Activated naive CD4-positive, alpha-beta T cell treated with anti-CD3 and anti-CD28 coated beads for 36 hours (primary cell): Measurements from ENCODE around the gene MRPS18A. TPM values are rescaled to one million over a fixed set of nuclear protein-coding genes. Genes with fewer than 3 reads are reported as not detected.
A peak's percentile ranks its signal among the peaks of the same experiment; 100 is the strongest.
"Not testable (repeated sequence)": the region's sequence is repeated elsewhere in the genome, so short reads cannot be mapped to it uniquely, and the experiment has no call there.

Source experiments
- CTCF ChIA-PET: fragments of 350-600 bp; sonication (Branson Sonifier 250); formaldehyde crosslinking; loops from one replicate; lab custom pipeline; 2021; ENCODE audit warnings: antibody characterized with exemption; lab: Charles Lee
- DNase-seq: peaks from one replicate; pipeline ENCODE4 v3.0.0-alpha.2; 2020
- H3K27ac Mint-ChIP-seq: one replicate; pipeline ENCODE4 v1.8.0; 2021; ENCODE audit warnings: mild to moderate bottlenecking, mixed read lengths
- H3K27me3 Mint-ChIP-seq: one replicate; pipeline ENCODE4 v1.8.0; 2021; ENCODE audit warnings: low read depth, mixed read lengths
- H3K36me3 Mint-ChIP-seq: one replicate; pipeline ENCODE4 v1.8.0; 2021; ENCODE audit warnings: low read depth, mixed read lengths
- H3K4me1 Mint-ChIP-seq: one replicate; pipeline ENCODE4 v1.8.0; 2021; ENCODE audit warnings: low read depth, mixed read lengths
- H3K4me3 Mint-ChIP-seq: one replicate; pipeline ENCODE4 v1.8.0; 2021; ENCODE audit warnings: mild to moderate bottlenecking, moderate library complexity, mixed read lengths
- H3K9me3 Mint-ChIP-seq: one replicate; pipeline ENCODE4 v1.8.0; 2021; ENCODE audit warnings: mixed read lengths
- intact Hi-C: fragments of 100-400 bp; cut with micrococcal nuclease; formaldehyde crosslinking; loops from one replicate; pipeline ENCODE4 v1.15.1; 2023
- total RNA-seq, 2 experiments: library from RNA; stranded (reverse); gene quantifications; one replicate each; pipeline ENCODE4 v1.2.3, GENCODE V29; 2021

MRPS18A gene
- total RNA-seq, 2 experiments from 2014 or later = 47.8 to 50.2 TPM

- no peaks in the 10 kb centered on the region for H3K9me3 Mint-ChIP-seq
- peak within 1 kb of the TSS; percentile 91 for H3K4me3 Mint-ChIP-seq
- peaks cover 46% of the 10 kb centered on the region for H3K4me1 Mint-ChIP-seq
- H3K36me3 Mint-ChIP-seq = peaks cover 22% of the 10 kb centered on the region
- H3K27me3 Mint-ChIP-seq = no peaks in the 10 kb centered on the region
- peak; percentile 93 for DNase-seq
- intact Hi-C loops = loop anchor here (1.0 to 5.0 kb wide), 4 partner anchors 10 to 367 kb away; partner anchors contain the start of genes MRPS18A and RSPH9
- CTCF ChIA-PET = interaction anchor here (0.6 to 1.7 kb wide), 4 partner anchors 10 to 443 kb away, joined by 3 to 6 read pairs (median 4); no protein-coding TSS in a partner anchor
- H3K27ac Mint-ChIP-seq = peak within 1 kb of the TSS; percentile 95
Observed at GRCh38 chr6:43635387-43636307, 51.9 kb downstream of the MRPS18A start, which contains the start of gene MAD2L1BP. Gene MAD2L1BP, plus strand, starts transcription at chr6:43635840. Its CDS starts 36 bp downstream, at chr6:43635876.

GRCh38 chr6:43634702-43635303, 52.8 kb downstream of the MRPS18A start:
- CTCF ChIA-PET = interaction anchor here (1.7 kb wide), 1 partner anchor 33 kb away, joined by 6 read pairs; no protein-coding TSS in a partner anchor
- Mint-ChIP-seq H3K4me1 (peaks cover 46% of the 10 kb centered on the region), H3K36me3 (peaks cover 18% of the 10 kb centered on the region), H3K4me3 (peak overlapping the region; percentile 91), H3K9me3 (no peaks in the 10 kb centered on the region), H3K27ac (peak overlapping the region; percentile 95), H3K27me3 (no peaks in the 10 kb centered on the region)
- intact Hi-C loops = loop anchor here (1.0 to 5.0 kb wide), 4 partner anchors 10 to 367 kb away; partner anchors contain the start of genes MRPS18A and RSPH9
- no peak for DNase-seq

- H3K27ac Mint-ChIP-seq, CTCF ChIA-PET, DNase-seq, H3K9me3 Mint-ChIP-seq, intact Hi-C loops, H3K27me3 Mint-ChIP-seq, H3K4me3 Mint-ChIP-seq: not testable (repeated sequence)
- peaks cover 12% of the 10 kb centered on the region for H3K36me3 Mint-ChIP-seq
- H3K4me1 Mint-ChIP-seq = peaks cover 38% of the 10 kb centered on the region
Observed at GRCh38 chr6:43633002-43633401, 54.6 kb downstream of the MRPS18A start.

- peak overlapping the region; percentile 99 for H3K27ac Mint-ChIP-seq
- CTCF ChIA-PET = no interaction called here
- intact Hi-C loops = loop anchor here (1.0 kb wide), 1 partner anchor 94 kb away; no protein-coding TSS in a partner anchor
Observed at GRCh38 chr6:43630980-43631619, 56.5 kb downstream of the MRPS18A start.

DNA sequence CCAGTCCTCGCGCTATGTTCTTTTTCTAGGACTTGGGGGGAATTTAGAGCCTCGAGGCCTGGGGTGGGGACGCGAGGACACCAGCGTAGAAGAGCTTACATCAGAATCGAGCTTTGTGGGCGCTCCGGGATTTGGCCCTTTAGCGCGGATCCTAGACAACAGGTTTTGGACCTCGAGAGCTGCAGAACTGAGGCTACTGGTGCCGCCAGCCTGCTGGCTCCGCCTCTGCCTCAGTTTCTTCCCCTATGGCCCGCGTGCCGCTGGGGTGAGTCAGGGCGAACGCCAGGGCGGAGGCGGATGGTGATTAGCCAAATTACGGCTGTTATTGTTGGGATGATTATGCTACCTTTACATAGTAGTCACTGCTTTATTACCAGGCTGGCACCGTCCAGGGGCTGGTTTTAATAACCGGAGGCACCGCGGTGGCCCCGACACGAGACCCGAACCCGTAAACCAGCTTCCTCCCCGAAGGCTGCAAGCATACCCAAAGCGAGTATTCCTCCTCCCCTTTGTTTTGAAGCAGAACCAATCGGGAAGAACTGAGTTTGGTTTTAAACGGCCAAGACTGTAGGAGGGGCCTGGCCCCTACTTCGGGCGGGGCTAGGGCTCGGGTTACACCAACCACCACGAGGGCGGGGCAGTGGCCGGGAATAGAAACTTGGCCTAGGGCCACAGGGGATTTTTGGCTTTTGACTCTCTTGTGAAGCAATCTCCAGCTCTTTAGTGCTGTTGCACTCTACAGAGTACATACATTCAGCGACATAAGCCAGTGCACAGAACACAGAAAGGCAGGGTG, 57.9 kb downstream of the MRPS18A start:
- H3K27me3 Mint-ChIP-seq = no peaks in the 10 kb centered on the region
- peaks cover 15% of the 10 kb centered on the region for H3K36me3 Mint-ChIP-seq
- peak overlapping the region; percentile 99 for H3K27ac Mint-ChIP-seq
- H3K4me3 Mint-ChIP-seq = peak overlapping the region; percentile 98
- H3K4me1 Mint-ChIP-seq = peaks cover 33% of the 10 kb centered on the region
- peak; percentile 98 for DNase-seq
- CTCF ChIA-PET = interaction anchor here (0.8 to 1.6 kb wide), 3 partner anchors 21 to 449 kb away, joined by 3 to 8 read pairs (median 4); no protein-coding TSS in a partner anchor
- H3K9me3 Mint-ChIP-seq = no peaks in the 10 kb centered on the region
- intact Hi-C loops = loop anchor here (1.0 to 5.0 kb wide), 12 partner anchors 16 to 617 kb away; partner anchors contain the start of genes ABCC10, KLC4, MRPL14 and MRPL2

More at GRCh38 chr6:43630980-43631619, 56.5 kb downstream of the MRPS18A start:
- Mint-ChIP-seq H3K4me3 (peak overlapping the region; percentile 53), H3K36me3 (peaks cover 6% of the 10 kb centered on the region), H3K9me3 (no peaks in the 10 kb centered on the region), H3K27me3 (no peaks in the 10 kb centered on the region), H3K4me1 (peaks cover 40% of the 10 kb centered on the region)
- DNase-seq = no peak

- H3K27me3 Mint-ChIP-seq = no peaks in the 10 kb centered on the region
- DNase-seq = peak; percentile 99
- peak within 1 kb of the TSS; percentile 98 for H3K4me3 Mint-ChIP-seq
- peak within 1 kb of the TSS; percentile 99 for H3K27ac Mint-ChIP-seq
- peaks cover 32% of the 10 kb centered on the region for H3K4me1 Mint-ChIP-seq
- CTCF ChIA-PET = interaction anchor here (0.8 to 1.6 kb wide), 3 partner anchors 20 to 449 kb away, joined by 3 to 8 read pairs (median 4); no protein-coding TSS in a partner anchor
- peaks cover 15% of the 10 kb centered on the region for H3K36me3 Mint-ChIP-seq
- intact Hi-C loops = loop anchor here (1.0 to 5.0 kb wide), 11 partner anchors 16 to 617 kb away; partner anchors contain the start of genes ABCC10, KLC4, MRPL14 and MRPL2
- no peaks in the 10 kb centered on the region for H3K9me3 Mint-ChIP-seq
Observed at GRCh38 chr6:43629104-43629504, 58.5 kb downstream of the MRPS18A start, which contains the start of gene GTPBP2. Gene GTPBP2, minus strand, starts transcription at chr6:43629264. Its CDS starts 102 bp downstream, at chr6:43629162.

DNA sequence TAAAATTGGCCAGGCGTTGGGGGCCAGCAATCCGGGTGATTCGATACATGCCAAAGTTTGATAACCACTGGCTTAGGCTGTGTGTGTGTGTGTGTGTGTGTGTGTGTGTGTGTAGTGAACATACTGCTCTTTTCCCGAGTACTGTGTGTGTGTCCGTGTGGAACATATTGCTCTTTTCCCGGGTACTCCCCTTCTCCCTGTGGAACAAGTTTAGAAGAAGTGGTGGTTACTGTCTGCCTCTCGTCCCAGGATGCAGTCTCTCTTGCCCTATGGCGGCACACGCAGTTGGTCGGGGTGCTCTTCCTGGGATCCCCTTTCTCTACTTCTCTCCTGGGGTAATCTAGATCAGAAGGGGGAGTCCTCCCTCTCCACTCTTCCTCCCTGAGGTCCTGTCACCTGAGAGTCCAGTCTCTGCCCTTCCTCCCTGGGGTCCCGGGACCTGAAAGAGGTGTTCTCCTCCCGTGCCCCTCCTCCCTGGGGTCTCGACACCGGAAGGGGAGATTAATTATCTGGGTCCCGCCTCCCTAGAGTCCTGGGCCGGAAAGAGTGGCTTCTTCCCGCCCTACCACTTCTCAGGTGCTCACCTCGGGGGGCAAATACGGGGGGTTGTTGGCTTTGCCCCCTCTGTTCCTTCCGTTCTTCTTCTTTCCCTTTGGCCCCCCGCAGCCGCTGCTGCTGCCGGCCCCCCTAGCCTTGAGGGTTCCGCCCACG, 59.0 kb downstream of the MRPS18A start:
- Mint-ChIP-seq H3K4me3 (peak overlapping the region; percentile 98), H3K27me3 (no peaks in the 10 kb centered on the region), H3K27ac (peak overlapping the region; percentile 99), H3K4me1 (peaks cover 32% of the 10 kb centered on the region), H3K36me3 (peaks cover 15% of the 10 kb centered on the region), H3K9me3 (no peaks in the 10 kb centered on the region)
- DNase-seq = peak; percentile 66
- intact Hi-C loops = loop anchor here (1.0 to 5.0 kb wide), 11 partner anchors 17 to 618 kb away; partner anchors contain the start of genes ABCC10, KLC4, MRPL14 and MRPL2
- CTCF ChIA-PET = interaction anchor here (1.3 kb wide), 1 partner anchor 20 kb away, joined by 8 read pairs; no protein-coding TSS in a partner anchor

- DNase-seq = peak; percentile 35
- Mint-ChIP-seq H3K9me3 (no peaks in the 10 kb centered on the region), H3K27ac (peak overlapping the region; percentile 74), H3K27me3 (no peaks in the 10 kb centered on the region), H3K36me3 (peaks cover 24% of the 10 kb centered on the region), H3K4me3 (peak overlapping the region; percentile 51), H3K4me1 (peaks cover 32% of the 10 kb centered on the region)
- CTCF ChIA-PET = interaction anchor here (0.9 kb wide), 1 partner anchor 22 kb away, joined by 4 read pairs; no protein-coding TSS in a partner anchor
- intact Hi-C loops = loop anchor here (5.0 kb wide), 3 partner anchors 260 to 570 kb away; partner anchors contain the start of genes KLC4, MRPL2, SRF and ZNF318
Observed at GRCh38 chr6:43627008-43627825, 60.4 kb downstream of the MRPS18A start.

- intact Hi-C loops = loop anchor here (5.0 kb wide), 3 partner anchors 258 to 568 kb away; partner anchors contain the start of genes KLC4, MRPL2, SRF and ZNF318
- DNase-seq = no peak
- no peaks in the 10 kb centered on the region for H3K9me3 Mint-ChIP-seq
- peaks cover 33% of the 10 kb centered on the region for H3K36me3 Mint-ChIP-seq
- H3K4me1 Mint-ChIP-seq = peaks cover 30% of the 10 kb centered on the region
- CTCF ChIA-PET = interaction anchor here (1.0 to 1.3 kb wide), 2 partner anchors 15 to 17 kb away, joined by 3 to 4 read pairs; no protein-coding TSS in a partner anchor
- H3K27me3 Mint-ChIP-seq = no peaks in the 10 kb centered on the region
- no peak overlapping the region for H3K27ac Mint-ChIP-seq
- H3K4me3 Mint-ChIP-seq = no peak overlapping the region
Observed at GRCh38 chr6:43625393-43625992, 62.1 kb downstream of the MRPS18A start.
